ENCODE data around the gene ABL1. TPM values are rescaled to one million over a fixed set of nuclear protein-coding genes. Genes with fewer than 3 reads are reported as not detected.

Gene ABL1
- total RNA-seq, 1 experiment from 2014 or later, result 83.6 TPM

GRCh38 chr9:130930804-130931349, 95.8 kb downstream of the ABL1 start:
- Histone ChIP-seq H3K4me2 (ENCODE audit: insufficient read depth, insufficient read length, low read length) (no peak overlapping the region), H3K79me1 (ENCODE audit: insufficient read depth, low read depth, low read length, poor library complexity, severe bottlenecking) (no peaks in the 10 kb centered on the region), H2BK120ac (ENCODE audit: low read depth, low read length, poor library complexity, severe bottlenecking) (no peak overlapping the region), H3K14ac (ENCODE audit: insufficient read depth, low read length) (no peak overlapping the region), H3K9me3 (ENCODE audit: control insufficient read depth, low read depth, low read length) (no peaks in the 10 kb centered on the region), H2BK15ac (ENCODE audit: low read depth, low read length) (no peak overlapping the region), H3K9ac (ENCODE audit: extremely low read depth, insufficient read length, low read length) (no peak overlapping the region), H3K18ac (ENCODE audit: insufficient read length, low read depth, low read length) (no peak overlapping the region), H3K4ac (ENCODE audit: low read depth, low read length) (no peak overlapping the region), H3K23me2 (ENCODE audit: insufficient read length, low read depth, low read length, poor library complexity, severe bottlenecking) (no peaks in the 10 kb centered on the region), H3K4me1 (ENCODE audit: insufficient read depth, low read length) (no peaks in the 10 kb centered on the region), H2AFZ (ENCODE audit: low read length) (no peak overlapping the region), H2BK12ac (ENCODE audit: insufficient read length, low read depth, low read length) (no peak overlapping the region), H2AK5ac (ENCODE audit: insufficient read length, low read length) (no peak overlapping the region), H3K56ac (ENCODE audit: insufficient read length, low read depth, low read length) (no peak overlapping the region), H2BK20ac (ENCODE audit: low read depth, low read length, poor library complexity, severe bottlenecking) (no peak overlapping the region), H4K8ac (replicated peaks; ENCODE audit: insufficient read length, low read depth, low read length) (no peak overlapping the region), H3K27me3 (ENCODE audit: insufficient read depth, low read length) (no peaks in the 10 kb centered on the region), H3K23ac (ENCODE audit: insufficient read length, low read depth, low read length) (no peak overlapping the region), H2BK5ac (ENCODE audit: insufficient read length, low read length) (no peak overlapping the region), H4K91ac (ENCODE audit: insufficient read length, low read depth, low read length) (no peak overlapping the region), H3K79me2 (ENCODE audit: insufficient read depth, low read length) (no peaks in the 10 kb centered on the region), H4K5ac (ENCODE audit: insufficient read length, low read depth, low read length) (no peak overlapping the region), H3T11ph (ENCODE audit: low read length) (no peak overlapping the region), H3K27ac (ENCODE audit: insufficient read length, low read depth, low read length) (no peak overlapping the region), H4K20me1 (ENCODE audit: control insufficient read depth, insufficient read depth, insufficient read length) (no peaks in the 10 kb centered on the region)
- Mint-ChIP-seq H3K27ac (no peak overlapping the region), H3K4me1 (peaks cover 31 to 36% of the 10 kb centered on the region in 2 experiments), H3K9me3 (no peaks in the 10 kb centered on the region), H3K27me3 (ENCODE audit: low read depth) (peaks cover 8% of the 10 kb centered on the region), H3K4me3 (no peak overlapping the region), H3K36me3 (ENCODE audit: insufficient read depth in 1 of 3, low read depth in 3 of 3) (0 out of 7 replicates have a peak, but pooled peaks cover 0 to 1% (median 0%) of the 10 kb centered on the region in 3 experiments)
- WGBS (ENCODE audit: extremely low coverage, insufficient read length, low lambda C conversion rate), result no CpG with 5 or more reads among the region's 15 CpGs
- no peak for DNase-seq
- TF ChIP-seq CTCF (conservative IDR thresholded peaks at IDR 0.05), result no peak
